ENCODE data around the gene EFNA2.

DNA sequence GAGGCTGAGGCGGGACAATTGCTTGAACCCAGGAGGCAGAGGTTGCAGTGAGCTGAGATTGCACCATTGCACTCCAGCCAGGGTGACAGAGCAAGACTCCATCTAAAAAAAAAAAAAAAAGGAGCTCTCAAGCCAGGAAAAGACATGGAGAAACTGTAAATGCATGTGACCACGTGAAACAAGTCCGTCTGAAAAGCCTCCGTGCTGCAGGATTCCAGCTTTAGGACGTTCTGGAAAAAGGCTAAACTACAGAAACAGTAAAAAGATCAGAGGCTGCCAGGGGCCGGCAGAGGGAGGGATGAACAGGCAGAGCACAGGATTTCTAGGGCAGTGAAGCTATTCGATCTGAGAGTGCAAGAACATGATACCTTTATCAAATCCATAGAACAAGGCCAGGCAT lies 57.4 kb downstream of the EFNA2 start:
- TF ChIP-seq, protein P1, sequence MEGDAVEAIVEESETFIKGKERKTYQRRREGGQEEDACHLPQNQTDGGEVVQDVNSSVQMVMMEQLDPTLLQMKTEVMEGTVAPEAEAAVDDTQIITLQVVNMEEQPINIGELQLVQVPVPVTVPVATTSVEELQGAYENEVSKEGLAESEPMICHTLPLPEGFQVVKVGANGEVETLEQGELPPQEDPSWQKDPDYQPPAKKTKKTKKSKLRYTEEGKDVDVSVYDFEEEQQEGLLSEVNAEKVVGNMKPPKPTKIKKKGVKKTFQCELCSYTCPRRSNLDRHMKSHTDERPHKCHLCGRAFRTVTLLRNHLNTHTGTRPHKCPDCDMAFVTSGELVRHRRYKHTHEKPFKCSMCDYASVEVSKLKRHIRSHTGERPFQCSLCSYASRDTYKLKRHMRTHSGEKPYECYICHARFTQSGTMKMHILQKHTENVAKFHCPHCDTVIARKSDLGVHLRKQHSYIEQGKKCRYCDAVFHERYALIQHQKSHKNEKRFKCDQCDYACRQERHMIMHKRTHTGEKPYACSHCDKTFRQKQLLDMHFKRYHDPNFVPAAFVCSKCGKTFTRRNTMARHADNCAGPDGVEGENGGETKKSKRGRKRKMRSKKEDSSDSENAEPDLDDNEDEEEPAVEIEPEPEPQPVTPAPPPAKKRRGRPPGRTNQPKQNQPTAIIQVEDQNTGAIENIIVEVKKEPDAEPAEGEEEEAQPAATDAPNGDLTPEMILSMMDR (conservative IDR thresholded peaks at IDR 0.05; ENCODE audit: low read depth in 2 of 2) = no peak
- TF ChIP-seq POLR2AphosphoS5 (IDR thresholded peaks at IDR 0.05; ENCODE audit: low read depth) = no peak
- no peak for TF ChIP-seq EZH2 (IDR thresholded peaks at IDR 0.05; ENCODE audit: low read depth, unreplicated experiment)

Measured in GM23338 (cell line).